DMS153 treated with DMSO at 0.1 percent for 48 hours (cell line): ENCODE results near the gene EOLA2.
"Not testable (repeated sequence)": the region's sequence is repeated elsewhere in the genome, so short reads cannot be mapped to it uniquely, and the experiment has no call there.

ENCODE experiments used
- DNase-seq: peaks from one replicate; lab custom pipeline; 2025; ENCODE audit not compliant: unreplicated experiment; lab: John Stamatoyannopoulos, UW

Gene EOLA2

DNA sequence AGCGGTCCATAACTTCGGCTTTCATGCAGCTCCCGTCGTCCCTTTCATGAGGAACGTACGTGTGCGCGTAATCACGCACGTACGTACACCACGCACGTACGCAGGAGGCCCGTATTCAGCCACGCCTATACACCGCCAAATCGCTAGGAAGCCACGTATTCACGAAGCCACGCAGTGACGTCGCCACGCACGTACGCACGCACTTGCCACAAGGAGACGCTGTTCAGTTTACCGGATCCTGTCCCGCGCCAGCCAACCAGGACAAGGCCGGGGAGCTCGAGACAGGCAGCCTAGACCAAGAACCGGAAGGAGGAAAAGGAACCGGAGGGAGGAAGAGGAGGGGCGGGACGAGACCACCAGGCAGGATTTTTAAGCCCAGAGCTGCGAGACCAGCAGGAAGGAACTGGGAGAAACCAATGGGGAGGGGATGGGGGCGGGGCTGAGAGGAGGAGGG lies at the start of gene EOLA2:
Gene EOLA2, minus strand, starts transcription at position 65 of the 454 bp plus-strand sequence. CDS start 4,617 bp downstream, outside the sequence.
- DNase-seq = peak; percentile 97

- DNase-seq = no peak
These were observed 49.3 kb upstream of the EOLA2 start for GRCh38 chrX:149987613-149988012.

- no peak for DNase-seq
These were observed 46.1 kb upstream of the EOLA2 start for GRCh38 chrX:149984411-149984810.

- no peak for DNase-seq
These were observed 44.0 kb upstream of the EOLA2 start for GRCh38 chrX:149982310-149982709.

- no peak for DNase-seq
These were observed 40.9 kb upstream of the EOLA2 start for GRCh38 chrX:149979126-149979644.

- peak; percentile 39 for DNase-seq
These were observed 24.8 kb upstream of the EOLA2 start for GRCh38 chrX:149962859-149963757.

DNA sequence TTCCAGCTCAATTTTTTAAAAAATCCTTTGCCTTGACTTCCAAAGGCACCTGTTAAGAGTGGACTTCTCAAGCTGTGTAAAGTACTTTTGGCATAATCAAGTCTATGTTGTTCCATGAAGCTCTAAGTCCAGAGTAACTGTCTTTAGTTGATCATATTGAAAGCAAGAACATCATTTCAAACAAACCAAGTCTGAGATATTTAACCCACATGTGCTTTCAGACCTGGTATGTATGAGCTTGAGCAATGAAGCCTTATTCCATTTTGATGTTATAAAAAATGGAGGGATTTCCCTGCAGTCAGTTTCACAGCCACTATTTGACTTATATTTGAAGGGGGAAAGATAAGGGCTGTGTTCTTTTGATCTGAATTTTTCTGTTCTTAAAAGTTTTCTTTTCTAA lies 23.7 kb upstream of the EOLA2 start:
- DNase-seq = no peak

- DNase-seq = no peak
These were observed 23.3 kb upstream of the EOLA2 start for GRCh38 chrX:149961572-149961971.

DNA sequence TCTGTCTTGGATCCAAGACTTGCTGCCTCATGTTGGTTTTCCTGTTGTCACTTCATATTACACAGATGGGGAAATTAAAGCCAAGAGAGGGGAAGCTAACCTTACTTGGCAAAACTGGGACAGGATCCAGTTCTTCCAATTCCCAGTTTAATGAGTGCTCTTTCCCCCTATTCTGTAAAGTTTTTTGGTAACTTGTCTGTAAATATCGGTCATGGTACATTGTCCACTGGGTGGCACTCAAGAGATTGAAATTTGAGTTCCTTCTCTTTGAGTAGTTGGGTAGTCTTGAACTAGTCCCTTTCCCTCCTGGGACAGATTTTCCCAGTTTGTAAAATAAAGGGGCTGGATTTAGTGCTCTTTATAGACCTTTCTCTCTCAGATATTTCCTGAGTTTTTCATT lies 12.4 kb upstream of the EOLA2 start:
- no peak for DNase-seq

- DNase-seq = no peak
These were observed 11.6 kb upstream of the EOLA2 start for GRCh38 chrX:149949743-149950436.

DNA sequence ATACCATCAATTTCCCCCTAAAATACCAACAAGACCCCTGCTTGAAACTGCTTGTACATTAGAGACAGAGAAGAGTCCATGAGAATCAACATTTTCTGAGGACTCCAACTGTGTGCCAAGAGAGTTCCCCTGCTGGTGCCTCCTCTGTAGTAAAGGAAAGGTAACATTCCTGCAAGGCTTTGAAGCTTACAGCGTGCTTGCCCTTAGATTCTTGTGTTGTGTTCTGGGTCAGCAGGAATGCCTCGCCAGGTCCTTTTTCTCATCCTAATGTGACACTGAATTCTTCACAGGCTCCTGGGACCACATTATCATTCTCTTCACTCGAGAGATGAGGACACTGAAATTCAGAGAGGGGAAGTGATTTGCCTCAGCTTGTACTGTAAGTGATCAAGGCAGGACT lies 9.7 kb upstream of the EOLA2 start:
- no peak for DNase-seq

DNA sequence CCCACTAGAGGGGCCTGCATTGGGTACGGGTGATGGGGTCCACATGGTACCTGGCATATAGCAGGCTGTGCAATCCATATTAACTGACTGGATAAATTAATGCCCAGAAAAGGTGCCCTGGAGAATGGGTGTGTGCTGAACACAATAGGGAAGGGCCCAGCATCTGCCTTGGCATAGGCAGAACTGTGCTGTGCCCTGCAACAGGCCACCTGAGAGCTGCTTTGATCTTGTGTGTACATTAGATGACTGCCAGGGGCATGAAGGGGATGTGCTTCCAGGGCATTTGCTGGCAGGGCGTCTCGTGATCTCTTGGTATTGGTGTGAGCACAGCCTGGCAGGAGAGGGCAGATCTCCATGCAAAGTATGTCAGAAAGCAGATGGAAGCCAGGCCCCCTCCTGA lies 8.6 kb upstream of the EOLA2 start:
- not testable (repeated sequence) for DNase-seq

DNA sequence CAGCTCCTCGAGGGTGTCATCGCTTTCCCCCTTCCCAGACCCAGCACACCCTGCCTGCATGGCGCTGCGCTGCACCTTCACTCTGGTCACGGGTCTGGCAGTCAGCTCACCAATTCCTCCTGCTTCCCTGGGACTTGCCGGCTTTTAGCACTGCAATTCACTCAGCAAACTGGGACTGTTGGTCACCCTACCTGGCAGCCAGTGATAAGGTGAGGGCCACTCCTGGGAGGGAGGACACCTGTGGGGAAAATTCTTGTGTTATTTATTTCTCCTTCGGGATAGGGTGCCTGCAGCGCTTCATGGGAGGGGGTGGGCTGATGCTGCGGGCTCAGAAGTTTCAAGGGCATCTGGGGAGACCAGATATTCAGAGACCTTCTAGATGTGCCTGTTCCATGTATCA lies 7.5 kb upstream of the EOLA2 start:
- not testable (repeated sequence) for DNase-seq

- not testable (repeated sequence) for DNase-seq
These were observed 6.9 kb upstream of the EOLA2 start for GRCh38 chrX:149945087-149945670.

GRCh38 chrX:149940674-149941024 lies 2.4 kb upstream of the EOLA2 start:
- not testable (repeated sequence) for DNase-seq

- peak; percentile 98 for DNase-seq
These were observed 1.8 kb upstream of the EOLA2 start for GRCh38 chrX:149939905-149940673.

GRCh38 chrX:149939655-149939904 lies 1.3 kb upstream of the EOLA2 start:
- no peak for DNase-seq

DNA sequence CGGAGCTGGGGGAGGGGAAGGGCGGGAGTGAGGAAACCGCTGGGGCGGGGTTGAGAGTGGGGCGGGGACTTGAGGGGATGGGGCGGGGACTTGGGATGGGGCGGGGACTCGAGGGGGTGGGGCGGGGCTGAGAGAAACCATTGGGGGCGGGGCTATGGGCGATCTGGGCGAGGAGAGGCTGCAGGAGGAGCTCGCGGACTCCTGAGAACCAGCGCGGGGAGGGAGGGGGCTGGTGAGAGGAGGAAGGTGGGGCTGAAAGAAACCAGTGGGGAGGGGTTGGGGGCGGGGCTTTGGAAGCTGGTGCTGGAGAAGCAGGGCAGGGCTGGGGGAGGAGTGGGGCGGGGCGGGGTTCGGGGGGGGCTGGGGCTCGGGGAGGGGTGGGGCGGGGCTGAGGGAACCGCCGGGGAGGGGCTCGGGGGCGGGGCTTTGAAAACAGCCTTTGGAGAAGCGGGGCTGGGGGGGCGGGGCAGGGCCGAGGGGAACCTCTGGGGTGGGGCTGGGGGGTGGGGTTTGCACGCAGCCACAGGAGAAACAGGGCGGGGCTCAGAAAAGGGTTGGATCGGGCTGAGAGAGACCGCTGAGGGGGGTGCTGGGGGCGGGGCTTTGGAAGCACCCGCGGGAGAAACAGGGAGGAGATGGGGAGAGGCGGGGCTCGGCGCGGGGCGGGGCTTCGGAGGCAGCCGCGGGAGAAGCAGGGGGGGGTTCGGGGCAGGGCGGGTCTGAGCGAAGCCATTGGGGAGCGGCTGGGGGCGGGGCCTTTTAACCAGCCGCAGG lies 777 bp upstream of the EOLA2 start:
- DNase-seq = peak; percentile 91

GRCh38 chrX:149937871-149938426 lies 342 bp downstream of the EOLA2 start:
- no peak for DNase-seq

- not testable (repeated sequence) for DNase-seq
These were observed 963 bp downstream of the EOLA2 start for GRCh38 chrX:149937328-149937727.
